Endothelial cell of umbilical vein (primary cell): ENCODE results near the gene FBXW7.

Source experiments
- EZH2 ChIP-seq: IDR thresholded peaks from 2 replicates; pipeline ENCODE4 v1.6.1; 2012; ENCODE audit warnings: borderline replicate concordance, low read depth, mild to moderate bottlenecking, moderate library complexity, low read length, inconsistent platforms; ENCODE audit not compliant: severe bottlenecking
- POLR2A ChIP-seq: IDR thresholded peaks from 2 replicates; pipeline ENCODE4 v1.6.1; 2012; ENCODE audit warnings: low read depth, mild to moderate bottlenecking, control low read depth, low read length
- TF ChIP-seq, protein P1 (sequence below), 2 donors: IDR thresholded peaks; 1 replicate in 1 of 2; 2 replicates in 1 of 2; pipeline ENCODE4 v1.5.1; 2011; ENCODE audit warnings: low read length in 2 of 2, mild to moderate bottlenecking in 2 of 2, moderate library complexity in 2 of 2, control low read depth in 1 of 2, inconsistent platforms in 1 of 2, low read depth in 1 of 2; ENCODE audit not compliant: insufficient read depth in 1 of 2; ENCODE audit errors: extremely low read depth in 1 of 2
- TF ChIP-seq, protein P2 (sequence below): IDR thresholded peaks from 2 replicates; pipeline ENCODE4 v1.6.1; 2011; ENCODE audit not compliant: insufficient read depth, insufficient read length

DNA sequence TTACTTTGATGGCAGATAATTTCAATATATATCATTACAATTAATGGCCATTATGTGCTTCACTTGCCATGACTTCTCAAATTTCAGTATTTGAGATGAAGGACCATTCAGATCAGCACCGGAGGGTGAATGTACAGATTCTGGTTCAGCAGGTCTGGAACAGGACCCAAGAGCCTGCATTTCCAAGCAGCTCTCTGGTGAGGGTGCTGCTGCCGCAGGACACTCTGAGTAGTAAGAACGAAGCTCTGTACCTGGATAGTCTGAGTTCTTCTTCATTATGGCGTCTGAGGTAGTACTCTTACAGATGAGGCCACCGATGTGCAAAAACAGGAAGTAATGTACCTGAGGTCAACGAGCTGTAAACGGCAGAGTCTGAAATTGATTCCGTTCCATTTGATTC is 228.2 kb downstream of the FBXW7 start:
- TF ChIP-seq, protein P1, sequence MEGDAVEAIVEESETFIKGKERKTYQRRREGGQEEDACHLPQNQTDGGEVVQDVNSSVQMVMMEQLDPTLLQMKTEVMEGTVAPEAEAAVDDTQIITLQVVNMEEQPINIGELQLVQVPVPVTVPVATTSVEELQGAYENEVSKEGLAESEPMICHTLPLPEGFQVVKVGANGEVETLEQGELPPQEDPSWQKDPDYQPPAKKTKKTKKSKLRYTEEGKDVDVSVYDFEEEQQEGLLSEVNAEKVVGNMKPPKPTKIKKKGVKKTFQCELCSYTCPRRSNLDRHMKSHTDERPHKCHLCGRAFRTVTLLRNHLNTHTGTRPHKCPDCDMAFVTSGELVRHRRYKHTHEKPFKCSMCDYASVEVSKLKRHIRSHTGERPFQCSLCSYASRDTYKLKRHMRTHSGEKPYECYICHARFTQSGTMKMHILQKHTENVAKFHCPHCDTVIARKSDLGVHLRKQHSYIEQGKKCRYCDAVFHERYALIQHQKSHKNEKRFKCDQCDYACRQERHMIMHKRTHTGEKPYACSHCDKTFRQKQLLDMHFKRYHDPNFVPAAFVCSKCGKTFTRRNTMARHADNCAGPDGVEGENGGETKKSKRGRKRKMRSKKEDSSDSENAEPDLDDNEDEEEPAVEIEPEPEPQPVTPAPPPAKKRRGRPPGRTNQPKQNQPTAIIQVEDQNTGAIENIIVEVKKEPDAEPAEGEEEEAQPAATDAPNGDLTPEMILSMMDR (IDR thresholded peaks at IDR 0.05; ENCODE audit: extremely low read depth in 1 of 2, insufficient read depth in 1 of 2, low read depth in 1 of 2, low read length in 2 of 2): no peak
- TF ChIP-seq EZH2 (no peak), POLR2A (no peak)
- TF ChIP-seq, protein P2, sequence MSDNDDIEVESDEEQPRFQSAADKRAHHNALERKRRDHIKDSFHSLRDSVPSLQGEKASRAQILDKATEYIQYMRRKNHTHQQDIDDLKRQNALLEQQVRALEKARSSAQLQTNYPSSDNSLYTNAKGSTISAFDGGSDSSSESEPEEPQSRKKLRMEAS: no peak
